ENCODE measurements around the gene ALDH3A1.

Gene ALDH3A1

GRCh38 chr17:19752216-19753050, 4.3 kb upstream of the ALDH3A1 start:
- DNase-seq (ENCODE audit: low read depth) = peak; percentile 49
- no peak overlapping the region for H3K4me3 ChIP-seq (ENCODE audit: low read length)
- TF ChIP-seq CTCF (IDR thresholded peaks at IDR 0.05; ENCODE audit: insufficient read depth, low read depth, low read length, missing control alignments) = no peak

- no peak overlapping the region for H3K4me3 ChIP-seq (ENCODE audit: low read length)
- no peak for TF ChIP-seq CTCF (IDR thresholded peaks at IDR 0.05; ENCODE audit: insufficient read depth, low read depth, low read length, missing control alignments)
- DNase-seq (ENCODE audit: low read depth) = peak; percentile 82
Observed at GRCh38 chr17:19750835-19751234, 2.7 kb upstream of the ALDH3A1 start.

GRCh38 chr17:19750020-19750572, 2.0 kb upstream of the ALDH3A1 start:
- H3K4me3 ChIP-seq (ENCODE audit: low read length) = no peak overlapping the region
- TF ChIP-seq CTCF (IDR thresholded peaks at IDR 0.05; ENCODE audit: insufficient read depth, low read depth, low read length, missing control alignments) = no peak
- no peak for DNase-seq (ENCODE audit: low read depth)

GRCh38 chr17:19748807-19749193, 702 bp upstream of the ALDH3A1 start:
- H3K4me3 ChIP-seq (ENCODE audit: low read length) = no peak overlapping the region
- no peak for TF ChIP-seq CTCF (IDR thresholded peaks at IDR 0.05; ENCODE audit: insufficient read depth, low read depth, low read length, missing control alignments)
- no peak for DNase-seq (ENCODE audit: low read depth)

- peak overlapping the region; percentile 38 for H3K4me3 ChIP-seq (ENCODE audit: low read length)
- no peak for TF ChIP-seq CTCF (IDR thresholded peaks at IDR 0.05; ENCODE audit: insufficient read depth, low read depth, low read length, missing control alignments)
- no peak for DNase-seq (ENCODE audit: low read depth)
Observed at GRCh38 chr17:19747159-19747719, 859 bp downstream of the ALDH3A1 start.

GRCh38 chr17:19746517-19746916, 1.6 kb downstream of the ALDH3A1 start:
- H3K4me3 ChIP-seq (ENCODE audit: low read length) = no peak overlapping the region
- no peak for DNase-seq (ENCODE audit: low read depth)
- TF ChIP-seq CTCF (IDR thresholded peaks at IDR 0.05; ENCODE audit: insufficient read depth, low read depth, low read length, missing control alignments) = no peak
